ENCODE data around the gene GFY.

The GFY gene

GRCh38 chr19:49425178-49425577 lies at the start of gene GFY:
GFY (plus strand) TSS chr19:49425388; CDS start chr19:49426431, 1,043 bp downstream.
- DNase-seq: no peak

GRCh38 chr19:49378512-49378911 lies 46.7 kb upstream of the GFY start:
- no peak for DNase-seq

- no peak for DNase-seq
Measured at GRCh38 chr19:49380391-49380790, 44.8 kb upstream of the GFY start.

GRCh38 chr19:49382639-49383038 lies 42.5 kb upstream of the GFY start:
- no peak for DNase-seq

GRCh38 chr19:49383599-49383998 lies 41.6 kb upstream of the GFY start:
- no peak for DNase-seq

- DNase-seq: peak; percentile 69 to 77
Measured at GRCh38 chr19:49387936-49388372, 37.2 kb upstream of the GFY start, which contains the start of gene KASH5. KASH5 (plus strand) TSS chr19:49388249; CDS start chr19:49390884, 2,635 bp downstream.

GRCh38 chr19:49389406-49389805 lies 35.8 kb upstream of the GFY start:
- DNase-seq: no peak

GRCh38 chr19:49390131-49390928 lies 34.9 kb upstream of the GFY start:
- no peak for DNase-seq

- DNase-seq: no peak
Measured at GRCh38 chr19:49390929-49391359, 34.2 kb upstream of the GFY start.

- peak; percentile 75 to 78 for DNase-seq
Measured at GRCh38 chr19:49391581-49392399, 33.4 kb upstream of the GFY start.

- no peak for DNase-seq
Measured at GRCh38 chr19:49393881-49394280, 31.3 kb upstream of the GFY start.

GRCh38 chr19:49395581-49396407 lies 29.4 kb upstream of the GFY start:
- no peak for DNase-seq

- DNase-seq: no peak
Measured at GRCh38 chr19:49396738-49397505, 28.3 kb upstream of the GFY start.

GRCh38 chr19:49398001-49398615 lies 27.1 kb upstream of the GFY start:
- no peak for DNase-seq

- DNase-seq: no peak
Measured at GRCh38 chr19:49398931-49399330, 26.3 kb upstream of the GFY start.

- no peak for DNase-seq
Measured at GRCh38 chr19:49400029-49400428, 25.2 kb upstream of the GFY start.

- DNase-seq: no peak
Measured at GRCh38 chr19:49403404-49404187, 21.6 kb upstream of the GFY start.

- DNase-seq: no peak
Measured at GRCh38 chr19:49407079-49407478, 18.1 kb upstream of the GFY start.

GRCh38 chr19:49407482-49408015 lies 17.6 kb upstream of the GFY start:
- no peak for DNase-seq

- DNase-seq: no peak
Measured at GRCh38 chr19:49408816-49409440, 16.3 kb upstream of the GFY start.

Data from activated CD4-positive, alpha-beta T cell treated with anti-CD3 and anti-CD28 coated beads, Interleukin-2, amount 50 U/mL, for 4 hours (primary cell).